Measurements from ENCODE around the gene RAPGEF3. TPM values are rescaled to one million over a fixed set of nuclear protein-coding genes. Genes with fewer than 3 reads are reported as not detected.

RAPGEF3 gene
- total RNA-seq, 1 experiment from 2014 or later, result 5.7 TPM

DNA sequence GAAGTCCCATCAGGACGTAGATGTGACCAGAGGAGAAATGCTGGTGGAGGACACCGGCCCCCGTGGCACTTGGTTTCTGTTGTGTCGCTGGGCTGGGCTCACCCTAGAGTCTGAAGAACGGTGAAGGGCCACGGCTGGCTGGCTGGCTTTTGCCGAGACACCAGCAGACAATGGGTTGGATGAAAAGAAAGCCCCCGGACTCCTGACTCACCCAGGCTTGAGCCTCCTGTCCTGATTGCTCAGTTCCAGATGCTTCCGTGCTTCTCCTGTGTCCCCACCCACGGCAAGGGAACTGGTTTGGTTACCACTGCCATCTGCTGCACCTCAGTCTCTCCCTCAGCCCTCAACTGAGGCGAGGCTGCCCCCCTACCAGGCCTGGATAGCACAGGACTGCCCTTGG lies 23.0 kb downstream of the RAPGEF3 start:
- TF ChIP-seq EZH2 (IDR thresholded peaks at IDR 0.05; ENCODE audit: low read depth) (no peak), CTCF (conservative IDR thresholded peaks at IDR 0.05) (no peak)
- H3K9me2 ChIP-seq (ENCODE audit: insufficient read depth), result no peaks in the 10 kb centered on the region
- H2AFZ ChIP-seq, result no peak overlapping the region
- intact Hi-C loops (cut with micrococcal nuclease; ENCODE audit: unreplicated experiment), result no loop called here
- no peaks in the 10 kb centered on the region for H3K36me3 ChIP-seq (ENCODE audit: low read depth)
- no peak overlapping the region for H3K4me3 ChIP-seq
- H3K4me1 ChIP-seq (replicated peaks; ENCODE audit: insufficient read depth), result no peaks in the 10 kb centered on the region
- no peak overlapping the region for H3K4me2 ChIP-seq
- H3K9me3 ChIP-seq (ENCODE audit: insufficient read depth, low read depth), result no peaks in the 10 kb centered on the region
- no peaks in the 10 kb centered on the region for H3K79me2 ChIP-seq (ENCODE audit: low read depth)
- no TSS peak for BruUV-seq (replicated peaks)
- no peak overlapping the region for H3K27ac ChIP-seq
- DNase-seq, result no peak
- H4K20me1 ChIP-seq (ENCODE audit: insufficient read depth), result no peaks in the 10 kb centered on the region
- CTCF ChIA-PET, result interaction anchor here (0.6 to 1.0 kb wide), 2 partner anchors 31 to 1583 kb away, joined by 3 read pairs; no protein-coding TSS in a partner anchor
- POLR2A ChIA-PET (ENCODE audit: unreplicated experiment), result no interaction called here
- no peaks in the 10 kb centered on the region for H3K27me3 ChIP-seq (ENCODE audit: insufficient read depth, low read depth)
- no peaks in the 10 kb centered on the region for H3F3A ChIP-seq (ENCODE audit: insufficient read depth, low read depth)

GRCh38 chr12:47734725-47735480 lies 23.8 kb downstream of the RAPGEF3 start:
- Histone ChIP-seq H3K27me3 (ENCODE audit: insufficient read depth, low read depth) (no peaks in the 10 kb centered on the region), H3K4me1 (replicated peaks; ENCODE audit: insufficient read depth) (no peaks in the 10 kb centered on the region), H3K27ac (no peak overlapping the region), H3K79me2 (ENCODE audit: low read depth) (no peaks in the 10 kb centered on the region), H2AFZ (no peak overlapping the region), H4K20me1 (ENCODE audit: insufficient read depth) (no peaks in the 10 kb centered on the region), H3K4me3 (no peak overlapping the region), H3K36me3 (ENCODE audit: low read depth) (no peaks in the 10 kb centered on the region), H3K9me3 (ENCODE audit: insufficient read depth, low read depth) (no peaks in the 10 kb centered on the region), H3F3A (ENCODE audit: insufficient read depth, low read depth) (0 out of 2 replicates have a peak, but pooled peaks cover 6% of the 10 kb centered on the region), H3K4me2 (no peak overlapping the region), H3K9me2 (ENCODE audit: insufficient read depth) (no peaks in the 10 kb centered on the region)
- no TSS peak for BruUV-seq (replicated peaks)
- DNase-seq, result no peak
- POLR2A ChIA-PET (ENCODE audit: unreplicated experiment), result no interaction called here
- CTCF ChIA-PET, result no interaction called here
- TF ChIP-seq CTCF (conservative IDR thresholded peaks at IDR 0.05), result no peak
- TF ChIP-seq EZH2 (IDR thresholded peaks at IDR 0.05; ENCODE audit: low read depth), result no peak
- intact Hi-C loops (cut with micrococcal nuclease; ENCODE audit: unreplicated experiment), result no loop called here

GRCh38 chr12:47733142-47733541 lies 25.5 kb downstream of the RAPGEF3 start:
- BruUV-seq (replicated peaks), result no TSS peak
- Histone ChIP-seq H3K36me3 (ENCODE audit: low read depth) (no peaks in the 10 kb centered on the region), H3K9me3 (ENCODE audit: insufficient read depth, low read depth) (no peaks in the 10 kb centered on the region), H3K9me2 (ENCODE audit: insufficient read depth) (no peaks in the 10 kb centered on the region), H3K4me1 (replicated peaks; ENCODE audit: insufficient read depth) (no peaks in the 10 kb centered on the region), H3K79me2 (ENCODE audit: low read depth) (no peaks in the 10 kb centered on the region), H3K27ac (no peak overlapping the region), H3K4me3 (no peak overlapping the region), H3K4me2 (no peak overlapping the region), H2AFZ (no peak overlapping the region), H3K27me3 (ENCODE audit: insufficient read depth, low read depth) (no peaks in the 10 kb centered on the region), H3F3A (ENCODE audit: insufficient read depth, low read depth) (0 out of 2 replicates have a peak, but pooled peaks cover 6% of the 10 kb centered on the region), H4K20me1 (ENCODE audit: insufficient read depth) (no peaks in the 10 kb centered on the region)
- no peak for DNase-seq
- no peak for TF ChIP-seq CTCF (conservative IDR thresholded peaks at IDR 0.05)
- TF ChIP-seq EZH2 (IDR thresholded peaks at IDR 0.05; ENCODE audit: low read depth), result no peak
- intact Hi-C loops (cut with micrococcal nuclease; ENCODE audit: unreplicated experiment), result no loop called here
- POLR2A ChIA-PET (ENCODE audit: unreplicated experiment), result no interaction called here
- CTCF ChIA-PET, result interaction anchor here (0.7 to 1.1 kb wide), 3 partner anchors 9 to 103 kb away, joined by 3 to 4 read pairs (median 4); no protein-coding TSS in a partner anchor

Data from PC-9 (cell line).